Transverse colon (tissue), 4 donors: ENCODE measurements around the gene CRACDL. TPM values are rescaled to one million over a fixed set of nuclear protein-coding genes. Genes with fewer than 3 reads are reported as not detected.

Experiments used
- DNase-seq: peaks from one replicate; pipeline ENCODE4 v3.0.0-alpha.2; 2019
- H3K27ac ChIP-seq, 4 donors: fragments of 200-600 bp; sonication (generic); 2 replicates each; pipeline ENCODE4 v1.5.1; 2016 to 2018; ENCODE audit warnings: inconsistent platforms in 4 of 4
- H3K27me3 ChIP-seq: fragments of 200-600 bp; sonication (generic); 2 replicates; pipeline ENCODE4 v1.5.1; 2017; ENCODE audit warnings: inconsistent platforms
- H3K36me3 ChIP-seq, 4 donors: fragments of 200-600 bp; sonication (generic); 2 replicates each; pipeline ENCODE4 v1.5.1; 2017 to 2019; ENCODE audit warnings: inconsistent platforms in 4 of 4
- H3K4me1 ChIP-seq, 4 donors: fragments of 200-600 bp; sonication (generic); 2 replicates each; pipeline ENCODE4 v1.5.1; 2017 to 2020; ENCODE audit warnings: inconsistent platforms in 4 of 4
- H3K4me3 ChIP-seq, 4 donors: fragments of 200-600 bp; sonication (generic); 1 replicate in 1 of 4; 2 replicates in 3 of 4; pipeline versions ENCODE4 v1.5.1 to v1.6.1; 2017 to 2019; ENCODE audit warnings: inconsistent platforms in 4 of 4
- H3K9me3 ChIP-seq, 2 donors: fragments of 200-600 bp; sonication (generic); 2 replicates each; pipeline ENCODE4 v1.5.1; 2017 to 2019; ENCODE audit warnings: inconsistent platforms in 2 of 2
- CTCF ChIP-seq, 5 experiments: fragments of 200-600 bp in 3 of 5; fragments of 450-650 bp in 2 of 5; sonication (generic) in 3 of 5; IDR thresholded peaks; 1 replicate in 2 of 5; 2 replicates in 3 of 5; pipeline ENCODE4 v1.5.1; 2016 to 2017; ENCODE audit warnings: antibody characterized with exemption in 5 of 5, inconsistent platforms in 3 of 5, mild to moderate bottlenecking in 2 of 5, moderate library complexity in 1 of 5
- EP300 ChIP-seq: sonication (generic); formaldehyde crosslinking; IDR thresholded peaks from one replicate; pipeline ENCODE4 v1.6.1; 2017; ENCODE audit warnings: antibody characterized with exemption, low read depth
- POLR2A ChIP-seq: fragments of 450-650 bp; IDR thresholded peaks from one replicate; pipeline ENCODE4 v1.6.1; 2016; ENCODE audit warnings: antibody characterized with exemption, mild to moderate bottlenecking, moderate library complexity
- POLR2AphosphoS5 ChIP-seq, 3 donors: sonication (generic); formaldehyde crosslinking; IDR thresholded peaks; one replicate each; pipeline ENCODE4 v1.6.1; 2016; ENCODE audit warnings: antibody characterized with exemption in 3 of 3
- WGBS, 2 donors: methylation state at CpG; one replicate each; pipeline ENCODE4 v1.1.5; 2018; ENCODE audit warnings: low coverage in 1 of 2; 5-methylcytosine and 5-hydroxymethylcytosine counted together
- in situ Hi-C, 4 donors: fragments of 200-750 bp; cut with MboI; loops; one replicate each; pipeline versions ENCODE4 v1.15.0 to v1.15.1; 2017; ENCODE audit warnings: low sequenced_read_pairs in 3 of 4, low pct_ligation_motif_present in 1 of 4, low pct_unique_long_range_greater_than_20kb in 1 of 4
- intact Hi-C: fragments of 100-400 bp; cut with DNase I; formaldehyde crosslinking; loops from one replicate; pipeline ENCODE4 v1.15.1; 2023; ENCODE audit warnings: low total_unique reads
- total RNA-seq, 4 donors: library from RNA; depleted of rRNA; stranded (reverse); fragments of >200 nt; gene quantifications; one replicate each; pipeline ENCODE4 v1.1.0, GENCODE V29; 2016

The CRACDL gene
- total RNA-seq, 4 donors from 2014 or later = 15.1 to 21.3 (median 16.9) TPM

GRCh38 chr2:98944775-98945174 is 8.8 kb upstream of the CRACDL start:
- intact Hi-C loops = no loop called here
- no peak overlapping the region for H3K4me3 ChIP-seq
- H3K4me1 ChIP-seq = peaks cover 0 to 3% (median 0%) of the 10 kb centered on the region in 4 donors
- peaks cover 1% of the 10 kb centered on the region for H3K27me3 ChIP-seq
- no peaks in the 10 kb centered on the region for H3K9me3 ChIP-seq
- in situ Hi-C loops = no loop called here
- DNase-seq = no peak
- H3K27ac ChIP-seq = no peak overlapping the region
- no peaks in the 10 kb centered on the region for H3K36me3 ChIP-seq
- TF ChIP-seq POLR2AphosphoS5 (IDR thresholded peaks at IDR 0.05) = no peak
- no peak for TF ChIP-seq EP300
- no peak for TF ChIP-seq CTCF (IDR thresholded peaks at IDR 0.05)
- no peak for TF ChIP-seq POLR2A
- 94 to 98% methylated on average over 2 of the region's 2 CpGs for WGBS, 2 donors

- Histone ChIP-seq H3K9me3 (no peaks in the 10 kb centered on the region), H3K4me3 (no peak overlapping the region), H3K27ac (no peak overlapping the region), H3K4me1 (peaks cover 0 to 17% (median 15%) of the 10 kb centered on the region in 4 donors), H3K27me3 (peaks cover 48% of the 10 kb centered on the region), H3K36me3 (no peaks in the 10 kb centered on the region)
- no peak for DNase-seq
- in situ Hi-C loops (no loop called here), intact Hi-C loops (no loop called here)
- WGBS, 2 donors = 71 to 100% methylated on average over 1 of the region's 1 CpG
- TF ChIP-seq POLR2AphosphoS5 (IDR thresholded peaks at IDR 0.05) = no peak
- no peak for TF ChIP-seq POLR2A
- no peak for TF ChIP-seq EP300
- no peak for TF ChIP-seq CTCF (IDR thresholded peaks at IDR 0.05)
Measured at GRCh38 chr2:98940102-98940501, 4.1 kb upstream of the CRACDL start.

- TF ChIP-seq POLR2A = no peak
- TF ChIP-seq CTCF (IDR thresholded peaks at IDR 0.05) = no peak
- TF ChIP-seq EP300 = no peak
- no peak for TF ChIP-seq POLR2AphosphoS5 (IDR thresholded peaks at IDR 0.05)
- Histone ChIP-seq H3K27me3 (peaks cover 64% of the 10 kb centered on the region), H3K4me3 (no peak overlapping the region), H3K9me3 (no peaks in the 10 kb centered on the region), H3K27ac (no peak overlapping the region), H3K4me1 (peaks cover 0 to 17% (median 15%) of the 10 kb centered on the region in 4 donors), H3K36me3 (no peaks in the 10 kb centered on the region)
- no peak for DNase-seq
- intact Hi-C loops (no loop called here), in situ Hi-C loops (no loop called here)
- 62 to 84% methylated on average over 2 of the region's 2 CpGs for WGBS, 2 donors
Measured at GRCh38 chr2:98937906-98938305, 1.9 kb upstream of the CRACDL start.

GRCh38 chr2:98936353-98937351 is 627 bp upstream of the CRACDL start:
- Histone ChIP-seq H3K27me3 (peaks cover 66% of the 10 kb centered on the region), H3K36me3 (no peaks in the 10 kb centered on the region), H3K4me1 (peaks cover 0 to 17% (median 15%) of the 10 kb centered on the region in 4 donors), H3K9me3 (no peaks in the 10 kb centered on the region), H3K27ac (no peak overlapping the region), H3K4me3 (peak overlapping the region; percentile 5 to 51 (median 40))
- intact Hi-C loops = no loop called here
- 0 to 8% methylated on average over 2 to 61 of the region's 100 CpGs for WGBS, 2 donors
- no peak for DNase-seq
- TF ChIP-seq POLR2A = no peak
- no peak for TF ChIP-seq EP300
- TF ChIP-seq POLR2AphosphoS5 (IDR thresholded peaks at IDR 0.05) = no peak
- peak in 1 of 5 experiments; percentile 6 for TF ChIP-seq CTCF (IDR thresholded peaks at IDR 0.05)
- in situ Hi-C loops = no loop called here
